ENCODE measurements around the gene ARHGAP45. TPM values are rescaled to one million over a fixed set of nuclear protein-coding genes. Genes with fewer than 3 reads are reported as not detected.

Gene ARHGAP45
- total and polyA plus RNA-seq, 2 experiments from 2014 or later = 24.7 to 71.8 TPM

- no peak for TF ChIP-seq ETS1 (IDR thresholded peaks at IDR 0.05)
- TF ChIP-seq REST (IDR thresholded peaks at IDR 0.05; ENCODE audit: unreplicated experiment) = no peak
- TF ChIP-seq JUNB (IDR thresholded peaks at IDR 0.05; ENCODE audit: unreplicated experiment) = no peak
- TF ChIP-seq EZH2 (IDR thresholded peaks at IDR 0.05; ENCODE audit: low read depth, unreplicated experiment) = no peak
Measured at GRCh38 chr19:1117654-1118053, 50.7 kb downstream of the ARHGAP45 start (continued).

GRCh38 chr19:1118999-1119398, 52.0 kb downstream of the ARHGAP45 start:
- Histone ChIP-seq H3F3A (replicated peaks; ENCODE audit: low read depth) (0 out of 2 replicates have a peak, but pooled peaks cover 6% of the 10 kb centered on the region), H3K9me2 (ENCODE audit: insufficient read depth) (no peaks in the 10 kb centered on the region), H3K4me1 (ENCODE audit: insufficient read depth) (no peaks in the 10 kb centered on the region), H3K4me3 (no peak overlapping the region), H4K20me1 (replicated peaks; ENCODE audit: insufficient read depth) (no peaks in the 10 kb centered on the region; the same call in 1 of the 2 replicates), H3K27me3 (ENCODE audit: insufficient read depth) (no peaks in the 10 kb centered on the region), H3K79me2 (replicated peaks; ENCODE audit: insufficient read depth) (no peaks in the 10 kb centered on the region), H3K36me3 (ENCODE audit: insufficient read depth) (no peaks in the 10 kb centered on the region), H2AFZ (no peak overlapping the region), H3K4me2 (no peak overlapping the region), H3K27ac (ENCODE audit: low read depth) (no peak overlapping the region)
- H3K9me3 Mint-ChIP-seq = no peaks in the 10 kb centered on the region; the same call in 2 of the 3 replicates
- no peak overlapping the region for H3K4me3 Mint-ChIP-seq
- no peak overlapping the region for H3K27ac Mint-ChIP-seq
- no peak for DNase-seq (ENCODE audit: low spot score)
- ATAC-seq = no peak
- H3K4me1 Mint-ChIP-seq = peaks cover 2% of the 10 kb centered on the region; the same call in 2 of the 3 replicates
- peaks cover 4% of the 10 kb centered on the region for H3K27me3 Mint-ChIP-seq (ENCODE audit: insufficient read depth, low read depth, poor library complexity)
- H3K36me3 Mint-ChIP-seq (ENCODE audit: low read depth) = peaks cover 22% of the 10 kb centered on the region
- TF ChIP-seq ZNF331 (CRISPR knock-in tag; IDR thresholded peaks at IDR 0.05; ENCODE audit: low read depth) (no peak), EZH2 (IDR thresholded peaks at IDR 0.05; ENCODE audit: low read depth, unreplicated experiment) (no peak), ETS1 (IDR thresholded peaks at IDR 0.05) (no peak), ZNF462 (CRISPR knock-in tag; IDR thresholded peaks at IDR 0.05) (no peak), EZH2phosphoT487 (IDR thresholded peaks at IDR 0.05; ENCODE audit: unreplicated experiment) (no peak), CTCF (conservative IDR thresholded peaks at IDR 0.05; ENCODE audit: low read depth in 2 of 2) (no peak), JUNB (IDR thresholded peaks at IDR 0.05; ENCODE audit: unreplicated experiment) (no peak)
